ENCODE results near the gene C3orf49.

- TF ChIP-seq CTCF (IDR thresholded peaks at IDR 0.05) = no peak
- no peak for TF ChIP-seq POLR2A (IDR thresholded peaks at IDR 0.05)
These were observed 23.7 kb upstream of the C3orf49 start for GRCh38 chr3:63795438-63795837.

Data from uterus (tissue), 2 donors.